ENCODE data around the gene THSD4. TPM values are rescaled to one million over a fixed set of nuclear protein-coding genes. Genes with fewer than 3 reads are reported as not detected.

THSD4 gene
- total RNA-seq, 4 donors from 2014 or later, result 2.7 to 49.2 (median 15.8) TPM

DNA sequence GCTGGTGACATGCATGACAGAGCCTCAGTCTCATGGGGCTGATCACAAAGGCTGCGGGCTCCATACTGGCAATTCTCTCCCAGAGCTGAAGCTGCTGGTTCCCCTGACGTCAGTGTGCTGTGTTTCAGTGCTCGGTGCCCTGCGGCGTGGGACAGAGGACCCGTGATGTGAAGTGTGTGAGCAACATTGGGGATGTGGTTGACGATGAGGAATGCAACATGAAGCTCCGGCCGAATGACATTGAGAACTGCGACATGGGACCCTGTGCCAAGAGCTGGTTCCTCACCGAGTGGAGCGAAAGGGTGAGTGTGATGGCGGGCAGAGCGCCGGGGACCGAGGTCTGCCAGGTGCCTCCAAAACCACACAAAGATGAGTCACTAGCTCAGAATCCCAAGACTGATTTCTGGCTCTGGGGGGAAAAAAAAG lies 633.0 kb downstream of the THSD4 start:
- TF ChIP-seq, protein P1, sequence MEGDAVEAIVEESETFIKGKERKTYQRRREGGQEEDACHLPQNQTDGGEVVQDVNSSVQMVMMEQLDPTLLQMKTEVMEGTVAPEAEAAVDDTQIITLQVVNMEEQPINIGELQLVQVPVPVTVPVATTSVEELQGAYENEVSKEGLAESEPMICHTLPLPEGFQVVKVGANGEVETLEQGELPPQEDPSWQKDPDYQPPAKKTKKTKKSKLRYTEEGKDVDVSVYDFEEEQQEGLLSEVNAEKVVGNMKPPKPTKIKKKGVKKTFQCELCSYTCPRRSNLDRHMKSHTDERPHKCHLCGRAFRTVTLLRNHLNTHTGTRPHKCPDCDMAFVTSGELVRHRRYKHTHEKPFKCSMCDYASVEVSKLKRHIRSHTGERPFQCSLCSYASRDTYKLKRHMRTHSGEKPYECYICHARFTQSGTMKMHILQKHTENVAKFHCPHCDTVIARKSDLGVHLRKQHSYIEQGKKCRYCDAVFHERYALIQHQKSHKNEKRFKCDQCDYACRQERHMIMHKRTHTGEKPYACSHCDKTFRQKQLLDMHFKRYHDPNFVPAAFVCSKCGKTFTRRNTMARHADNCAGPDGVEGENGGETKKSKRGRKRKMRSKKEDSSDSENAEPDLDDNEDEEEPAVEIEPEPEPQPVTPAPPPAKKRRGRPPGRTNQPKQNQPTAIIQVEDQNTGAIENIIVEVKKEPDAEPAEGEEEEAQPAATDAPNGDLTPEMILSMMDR (IDR thresholded peaks at IDR 0.05), result no peak
- no peak for DNase-seq (ENCODE audit: low spot score)
- ATAC-seq (ENCODE audit: low FRiP score), result no peak

DNA sequence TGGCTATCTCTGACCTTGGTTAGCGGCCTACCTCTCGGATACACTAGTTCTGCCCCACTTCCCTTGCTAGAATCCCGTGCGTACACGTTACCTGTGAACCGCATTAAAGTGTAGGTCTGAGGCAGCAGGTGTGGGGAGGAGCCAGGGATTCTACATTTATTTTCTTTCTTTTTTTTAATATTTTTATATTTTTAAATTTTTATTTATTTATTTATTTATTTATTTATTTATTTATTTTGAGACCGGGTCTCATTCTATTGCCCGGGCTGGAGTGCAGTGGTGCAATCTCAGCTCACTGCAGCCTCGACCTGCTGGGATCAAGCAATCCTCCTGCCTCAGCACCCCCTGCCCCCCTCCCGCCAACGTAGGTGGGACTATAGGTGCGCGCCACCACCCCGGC lies 634.2 kb downstream of the THSD4 start:
- ATAC-seq (ENCODE audit: low FRiP score), result no peak
- no peak for DNase-seq (ENCODE audit: low spot score)
- TF ChIP-seq, protein P1 (IDR thresholded peaks at IDR 0.05), result no peak

DNA sequence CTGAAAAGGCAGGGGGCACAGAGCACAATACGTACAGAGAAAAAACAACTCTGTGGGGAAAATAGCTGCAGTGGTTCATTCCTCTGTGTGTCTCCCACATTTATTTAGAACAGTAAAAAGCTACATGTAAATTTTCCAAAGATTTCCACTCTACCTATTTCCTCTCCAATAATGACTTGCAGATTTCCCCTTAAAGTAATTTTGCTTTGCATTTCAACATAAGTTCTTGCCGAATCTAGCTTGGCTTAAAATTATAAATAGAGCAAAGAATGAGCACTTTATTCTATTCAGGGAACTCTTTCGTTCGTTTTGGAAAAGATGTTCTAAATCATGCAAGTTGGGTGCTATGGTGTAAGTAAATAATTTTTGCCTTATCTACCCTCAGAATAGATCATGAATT lies 636.9 kb downstream of the THSD4 start:
- TF ChIP-seq, protein P1 (IDR thresholded peaks at IDR 0.05), result no peak
- DNase-seq (ENCODE audit: low spot score), result no peak
- no peak for ATAC-seq (ENCODE audit: low FRiP score)

DNA sequence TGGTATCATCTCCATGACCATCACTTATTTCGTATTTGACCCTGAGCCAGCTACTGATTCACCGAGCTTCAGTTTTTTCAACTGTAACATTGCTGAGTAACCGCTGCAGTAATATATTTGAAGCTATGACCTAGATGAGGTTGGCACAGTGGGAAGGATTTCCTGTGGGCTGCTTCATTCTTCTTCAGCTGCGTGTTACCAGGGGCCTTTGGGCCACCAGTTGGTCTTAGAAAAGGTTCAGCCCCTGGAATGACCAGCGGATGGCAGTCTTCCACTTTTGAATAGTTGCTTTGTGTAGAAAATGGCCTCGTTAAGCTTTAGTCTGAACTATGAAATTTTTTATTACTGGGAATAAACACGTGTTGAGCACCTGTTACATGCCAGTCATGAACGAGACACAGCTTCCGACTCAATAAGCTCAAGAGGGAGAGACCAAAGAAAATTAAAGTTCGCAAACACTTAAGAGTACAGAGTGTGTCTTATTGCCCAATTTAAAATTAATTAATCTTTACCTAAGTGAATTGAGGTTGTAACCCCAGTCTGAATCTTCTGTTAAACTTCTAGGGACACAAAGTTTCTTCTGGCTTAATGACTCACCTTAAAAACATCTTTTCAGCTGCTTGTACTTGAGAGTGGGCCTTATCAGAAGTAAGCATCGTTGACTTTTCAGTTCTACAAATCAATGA lies 637.5 kb downstream of the THSD4 start:
- DNase-seq (ENCODE audit: low spot score) (no peak), ATAC-seq (ENCODE audit: low FRiP score) (peak; percentile 82)
- TF ChIP-seq, protein P1 (IDR thresholded peaks at IDR 0.05), result no peak

DNA sequence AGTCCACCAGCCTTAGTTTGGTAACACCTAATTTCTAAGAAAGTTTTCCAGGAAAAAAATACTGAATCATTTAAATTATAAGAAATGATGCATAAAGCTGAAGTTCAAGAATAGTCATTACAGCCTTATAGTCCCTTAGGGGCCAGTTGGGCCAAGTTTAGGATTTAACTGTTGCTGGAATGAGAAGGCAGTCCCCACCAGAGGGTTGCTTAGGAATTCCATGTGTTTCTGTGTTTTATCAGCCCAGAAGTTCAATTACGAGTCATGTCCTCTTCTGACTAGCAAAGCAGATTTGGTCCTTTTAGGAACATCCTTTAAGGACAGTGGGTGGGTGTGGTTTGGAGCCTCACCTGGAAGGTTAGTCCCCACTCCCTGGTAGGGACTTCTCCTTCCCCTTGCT lies 638.1 kb downstream of the THSD4 start:
- DNase-seq (ENCODE audit: low spot score) (no peak), ATAC-seq (ENCODE audit: low FRiP score) (peak; percentile 60)
- TF ChIP-seq, protein P1 (IDR thresholded peaks at IDR 0.05), result no peak

DNA sequence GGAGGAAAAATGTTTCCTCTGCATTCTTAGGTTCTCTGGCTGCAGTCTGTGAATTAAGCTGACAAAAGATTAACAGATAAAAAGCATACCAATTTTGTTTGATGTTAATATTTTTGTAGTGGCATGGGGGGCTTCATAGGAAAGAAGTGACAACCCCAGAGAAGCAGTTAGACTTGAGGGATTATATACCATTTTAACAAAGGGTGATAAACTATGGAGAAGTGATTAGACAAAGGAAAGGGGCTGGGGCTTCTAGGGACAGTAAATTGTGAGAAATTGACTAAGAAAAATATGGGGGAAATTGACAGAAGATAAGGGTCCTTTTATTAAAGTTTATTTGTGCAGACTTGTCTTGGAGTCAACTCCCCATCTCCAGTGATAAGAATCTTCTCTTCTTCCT lies 639.4 kb downstream of the THSD4 start:
- no peak for DNase-seq (ENCODE audit: low spot score)
- no peak for ATAC-seq (ENCODE audit: low FRiP score)
- TF ChIP-seq, protein P1 (IDR thresholded peaks at IDR 0.05), result no peak
